HAP-1 (cell line): ENCODE data around the gene NR2F1-AS1.
A peak's percentile ranks its signal among the peaks of the same experiment; 100 is the strongest.
"Not testable (repeated sequence)": the region's sequence is repeated elsewhere in the genome, so short reads cannot be mapped to it uniquely, and the experiment has no call there.

Source experiments
- DNase-seq, 2 experiments: peaks; one replicate each; pipeline ENCODE4 v3.0.0-alpha.2; 2016 to 2020; ENCODE audit warnings: low spot score in 2 of 2
- H3K27me3 ChIP-seq: fragments of 250-450 bp; sonication (Bioruptor Pico); 2 replicates; pipeline ENCODE4 v1.5.1; 2020; ENCODE audit warnings: low read depth, mild to moderate bottlenecking, moderate library complexity
- H3K36me3 ChIP-seq: fragments of 250-450 bp; sonication (Bioruptor Pico); replicated peaks from 2 replicates; pipeline ENCODE4 v1.5.1; 2020; ENCODE audit warnings: mild to moderate bottlenecking
- H3K4me1 ChIP-seq: fragments of 250-450 bp; sonication (Bioruptor Pico); 2 replicates; pipeline ENCODE4 v1.5.1; 2020; ENCODE audit warnings: mild to moderate bottlenecking
- H3K4me3 ChIP-seq: fragments of 250-450 bp; sonication (Bioruptor Pico); 2 replicates; pipeline ENCODE4 v1.5.1; 2020; ENCODE audit warnings: mild to moderate bottlenecking, moderate library complexity
- H3K9me3 ChIP-seq: fragments of 250-450 bp; sonication (Bioruptor Pico); 2 replicates; pipeline ENCODE4 v1.5.1; 2020; ENCODE audit warnings: mild to moderate bottlenecking, moderate library complexity
- in situ Hi-C: fragments of 300-500 bp; cut with MboI; formaldehyde crosslinking; loops from 3 replicates; pipeline ENCODE4 v1.14.3; 2020; ENCODE audit warnings: low sequenced_read_pairs, inconsistent platforms, mixed read lengths

The NR2F1-AS1 gene

DNA sequence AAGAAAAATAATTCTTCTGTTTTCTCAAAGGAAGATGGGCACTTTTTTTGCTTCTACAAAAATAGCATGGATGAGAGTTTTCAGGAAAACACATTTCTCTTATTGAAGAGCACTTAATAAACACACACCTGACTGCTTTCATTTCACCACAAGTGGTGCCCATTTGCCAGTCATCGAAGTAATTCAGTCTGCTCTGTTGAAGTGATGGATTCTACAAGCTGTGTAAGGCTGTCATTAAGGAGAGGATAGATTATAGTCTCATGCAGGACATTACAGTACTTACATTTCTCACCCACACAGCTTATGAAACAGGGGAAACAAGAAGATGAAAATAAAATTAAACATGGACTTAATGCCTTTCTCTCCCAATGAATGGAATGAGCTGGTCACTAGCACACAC lies 165.2 kb downstream of the NR2F1-AS1 start:
- no peaks in the 10 kb centered on the region for H3K4me1 ChIP-seq
- no peaks in the 10 kb centered on the region for H3K36me3 ChIP-seq
- H3K4me3 ChIP-seq = no peak overlapping the region
- no peaks in the 10 kb centered on the region for H3K9me3 ChIP-seq
- in situ Hi-C loops = no loop called here
- no peak for DNase-seq
- no peaks in the 10 kb centered on the region for H3K27me3 ChIP-seq

DNA sequence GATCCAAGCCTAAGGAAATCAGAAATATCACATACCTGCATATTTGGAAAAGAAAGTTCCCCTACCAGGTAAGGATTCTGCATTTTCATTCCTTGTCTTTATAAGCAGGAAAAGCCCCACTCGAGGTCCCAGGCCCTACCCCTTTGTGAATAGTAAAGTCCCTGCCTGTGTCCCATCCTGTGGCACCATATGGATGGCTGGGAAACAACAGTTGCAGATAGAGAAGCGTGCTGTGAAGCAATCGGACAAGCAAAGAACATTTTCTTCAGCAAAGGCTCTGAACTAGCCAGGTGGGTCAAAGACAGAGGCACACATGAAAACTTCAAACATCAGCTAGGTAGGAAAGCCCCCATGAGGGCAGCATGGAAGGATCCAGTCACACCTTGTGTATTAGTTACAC lies 169.3 kb downstream of the NR2F1-AS1 start:
- Histone ChIP-seq H3K9me3 (no peaks in the 10 kb centered on the region), H3K4me1 (peaks cover 8% of the 10 kb centered on the region), H3K4me3 (no peak overlapping the region), H3K36me3 (no peaks in the 10 kb centered on the region), H3K27me3 (no peaks in the 10 kb centered on the region)
- in situ Hi-C loops = no loop called here
- no peak for DNase-seq

DNA sequence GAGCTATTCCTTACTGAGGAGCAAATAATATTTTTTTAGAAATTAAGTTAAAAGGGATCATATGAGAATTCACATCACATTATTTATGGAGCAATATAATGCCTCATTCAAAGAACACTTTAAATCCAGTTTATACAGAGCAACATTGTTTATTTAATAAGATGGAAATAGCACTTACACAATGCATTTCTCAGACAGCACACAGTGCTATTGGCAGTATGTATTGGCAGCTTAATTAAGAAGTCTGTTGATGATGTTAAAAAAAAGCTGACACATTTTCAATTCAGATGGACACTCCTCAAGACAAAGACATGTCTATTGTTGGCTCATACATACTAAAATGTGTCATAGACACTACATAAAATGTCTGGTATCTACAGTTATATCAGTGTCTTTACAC lies 171.3 kb downstream of the NR2F1-AS1 start:
- Histone ChIP-seq H3K9me3 (no peaks in the 10 kb centered on the region), H3K36me3 (no peaks in the 10 kb centered on the region)
- in situ Hi-C loops = no loop called here

DNA sequence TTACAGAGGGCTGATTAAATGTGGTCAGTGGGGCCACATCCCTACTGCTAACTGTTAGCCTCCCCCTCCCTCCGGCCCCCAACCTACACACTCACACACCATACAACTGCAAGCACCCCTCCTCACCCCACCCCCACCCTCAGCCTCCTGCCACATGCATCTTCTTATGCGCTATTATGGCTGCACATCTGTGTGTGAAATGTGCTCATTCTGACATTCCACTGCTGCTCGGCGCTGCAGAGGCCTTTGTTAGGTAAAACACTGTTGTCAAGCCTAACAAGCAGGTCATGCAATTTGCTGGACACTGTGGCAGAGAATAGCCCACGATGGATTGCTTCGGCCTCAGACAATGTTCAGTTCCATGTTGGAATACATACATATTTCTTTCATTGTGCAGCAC lies 173.6 kb downstream of the NR2F1-AS1 start:
- Histone ChIP-seq H3K4me3 (no peak overlapping the region), H3K36me3 (no peaks in the 10 kb centered on the region), H3K4me1 (peaks cover 11% of the 10 kb centered on the region), H3K9me3 (no peaks in the 10 kb centered on the region), H3K27me3 (0 out of 2 replicates have a peak, but pooled peaks cover 5% of the 10 kb centered on the region)
- DNase-seq = peak; percentile 50 to 73
- in situ Hi-C loops = no loop called here

More for the DNA sequence above, 171.3 kb downstream of the NR2F1-AS1 start:
- Histone ChIP-seq H3K27me3 (no peaks in the 10 kb centered on the region), H3K4me1 (peaks cover 11% of the 10 kb centered on the region), H3K4me3 (no peak overlapping the region)
- no peak for DNase-seq

DNA sequence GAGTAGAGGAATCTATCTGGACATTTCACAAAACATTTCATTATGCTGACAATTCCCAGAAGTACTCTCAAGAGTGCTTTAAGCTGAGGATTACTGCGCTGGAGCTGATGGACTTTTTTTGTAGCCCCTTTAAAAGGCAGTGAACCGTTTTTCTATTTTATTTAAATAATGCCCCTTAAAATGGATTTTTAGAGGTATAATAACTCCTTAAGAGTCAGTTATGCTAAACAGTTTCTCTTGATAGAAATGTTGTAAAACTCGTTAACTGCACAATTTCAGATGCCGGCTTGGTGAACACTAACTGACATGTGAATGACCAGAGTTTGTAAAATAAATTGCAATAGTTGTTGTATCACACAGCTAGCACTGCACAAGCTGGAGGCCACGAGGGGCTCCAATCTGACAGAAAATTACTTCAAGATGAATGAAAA lies 174.0 kb downstream of the NR2F1-AS1 start:
- no peaks in the 10 kb centered on the region for H3K9me3 ChIP-seq
- peaks cover 11% of the 10 kb centered on the region for H3K4me1 ChIP-seq
- in situ Hi-C loops = no loop called here
- peak; percentile 47 to 85 for DNase-seq
- H3K4me3 ChIP-seq = no peak overlapping the region
- 0 out of 2 replicates have a peak, but pooled peaks cover 5% of the 10 kb centered on the region for H3K27me3 ChIP-seq
- H3K36me3 ChIP-seq = no peaks in the 10 kb centered on the region

DNA sequence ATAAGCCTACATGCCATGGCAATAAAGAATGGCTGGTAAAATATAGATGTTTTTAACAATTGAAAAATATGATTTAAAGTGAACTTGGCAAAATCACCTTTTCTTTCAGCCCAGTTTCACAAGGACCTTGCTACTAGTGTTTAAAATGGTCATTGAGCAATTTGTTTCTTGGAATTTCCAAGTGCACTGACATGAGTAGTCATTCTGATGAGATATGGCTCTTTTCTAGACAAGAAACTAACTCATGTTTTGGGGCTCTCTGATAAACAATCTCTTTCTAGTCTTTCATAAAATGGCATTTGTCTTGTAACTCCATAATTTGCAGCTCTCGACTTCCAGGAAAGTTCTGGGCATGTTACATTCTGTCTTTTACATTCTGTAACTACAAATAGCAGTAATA lies 176.8 kb downstream of the NR2F1-AS1 start:
- no peak for DNase-seq
- in situ Hi-C loops = no loop called here
- H3K9me3 ChIP-seq = no peaks in the 10 kb centered on the region
- peaks cover 16% of the 10 kb centered on the region for H3K4me1 ChIP-seq
- H3K27me3 ChIP-seq = 0 out of 2 replicates have a peak, but pooled peaks cover 5% of the 10 kb centered on the region
- H3K36me3 ChIP-seq = no peaks in the 10 kb centered on the region
- no peak overlapping the region for H3K4me3 ChIP-seq

DNA sequence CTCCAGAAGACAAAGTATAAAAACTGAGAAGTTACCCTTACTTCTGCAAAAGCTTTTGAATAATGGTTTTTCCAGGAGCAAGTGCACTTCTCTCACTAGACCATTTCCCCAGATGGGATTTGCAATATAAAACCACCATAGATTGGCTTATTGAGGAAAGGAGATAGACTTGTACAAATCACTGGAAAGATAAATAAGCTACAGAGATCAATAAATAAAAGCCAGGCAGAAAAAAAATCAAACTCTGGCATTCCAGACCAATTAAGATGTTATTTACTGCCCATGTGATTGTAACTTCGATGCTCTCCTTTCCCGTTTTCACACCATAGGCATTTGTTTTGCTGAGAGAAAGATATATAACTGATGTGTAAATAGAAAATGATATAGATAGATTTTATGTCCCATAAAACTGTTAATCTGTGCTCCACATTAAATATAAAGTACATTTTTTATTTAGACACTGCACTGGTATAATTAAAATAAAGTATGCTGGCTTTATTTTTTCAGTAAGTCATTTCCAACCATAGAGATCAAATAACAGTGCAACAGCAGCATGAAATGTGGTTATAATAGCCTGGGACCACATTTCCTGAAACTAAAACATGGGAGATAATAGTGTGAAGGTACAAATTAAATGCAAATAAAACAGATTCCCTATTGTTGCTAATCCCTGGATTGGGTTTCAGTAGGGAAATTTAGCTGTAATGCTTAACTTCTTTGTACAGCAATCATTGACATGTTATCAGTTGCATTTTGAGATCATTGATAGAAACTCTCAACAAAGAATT lies 177.7 kb downstream of the NR2F1-AS1 start:
- 0 out of 2 replicates have a peak, but pooled peaks cover 5% of the 10 kb centered on the region for H3K27me3 ChIP-seq
- DNase-seq = no peak
- no peak overlapping the region for H3K4me3 ChIP-seq
- no peaks in the 10 kb centered on the region for H3K36me3 ChIP-seq
- in situ Hi-C loops = no loop called here
- peaks cover 16% of the 10 kb centered on the region for H3K4me1 ChIP-seq
- H3K9me3 ChIP-seq = no peaks in the 10 kb centered on the region

DNA sequence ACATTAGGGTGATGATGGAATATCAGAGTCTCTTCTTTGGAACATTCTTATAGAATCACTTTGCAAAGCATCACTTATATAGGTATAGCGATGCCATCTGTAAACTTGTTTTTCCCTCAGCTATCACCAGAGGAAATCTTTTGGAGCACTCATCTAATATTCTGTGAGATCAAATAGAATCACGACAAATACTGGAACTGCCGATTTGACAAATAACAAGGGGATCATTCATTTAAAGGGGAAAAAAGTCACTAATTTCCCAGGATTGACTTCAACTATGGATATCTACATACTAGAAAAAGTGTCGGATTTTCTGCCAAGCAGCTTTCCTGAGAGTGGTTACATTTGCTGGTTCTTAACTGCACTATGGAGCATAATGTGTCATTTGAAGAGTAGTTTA lies 178.6 kb downstream of the NR2F1-AS1 start:
- no peaks in the 10 kb centered on the region for H3K9me3 ChIP-seq
- H3K4me1 ChIP-seq = peaks cover 9% of the 10 kb centered on the region
- no peak overlapping the region for H3K4me3 ChIP-seq
- DNase-seq = no peak
- H3K27me3 ChIP-seq = 0 out of 2 replicates have a peak, but pooled peaks cover 5% of the 10 kb centered on the region
- H3K36me3 ChIP-seq = no peaks in the 10 kb centered on the region
- in situ Hi-C loops = no loop called here

DNA sequence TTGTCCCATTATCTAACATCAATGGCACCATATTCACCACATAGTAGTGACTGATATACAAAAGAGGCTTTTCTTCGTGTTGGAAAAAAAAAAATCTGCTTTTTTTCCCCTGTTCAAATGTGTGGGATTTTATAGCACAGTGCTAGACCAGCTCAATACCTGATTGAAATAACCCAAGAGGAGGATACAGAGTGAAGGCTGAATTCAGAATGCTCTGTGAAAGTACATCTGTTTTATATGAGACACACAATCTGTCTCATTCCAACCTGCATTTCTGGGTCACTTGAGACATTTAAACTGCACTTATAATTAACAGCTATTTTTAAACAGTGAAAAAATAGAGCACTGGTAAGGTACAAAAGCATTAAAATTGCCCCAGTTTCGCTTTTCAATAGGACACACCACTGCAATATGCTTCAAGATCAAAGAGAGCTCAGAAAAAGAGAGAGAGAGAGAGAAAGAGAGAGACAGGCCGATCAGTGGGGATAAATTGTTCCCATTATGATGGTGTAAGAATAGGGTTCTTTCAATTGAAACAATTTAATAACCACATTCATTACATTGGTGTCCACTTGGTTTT lies 179.3 kb downstream of the NR2F1-AS1 start:
- in situ Hi-C loops = no loop called here
- Histone ChIP-seq H3K36me3 (no peaks in the 10 kb centered on the region), H3K27me3 (0 out of 2 replicates have a peak, but pooled peaks cover 5% of the 10 kb centered on the region), H3K4me1 (peaks cover 7% of the 10 kb centered on the region), H3K9me3 (no peaks in the 10 kb centered on the region), H3K4me3 (no peak overlapping the region)
- DNase-seq = peak in 1 of 2 experiments; percentile 27

DNA sequence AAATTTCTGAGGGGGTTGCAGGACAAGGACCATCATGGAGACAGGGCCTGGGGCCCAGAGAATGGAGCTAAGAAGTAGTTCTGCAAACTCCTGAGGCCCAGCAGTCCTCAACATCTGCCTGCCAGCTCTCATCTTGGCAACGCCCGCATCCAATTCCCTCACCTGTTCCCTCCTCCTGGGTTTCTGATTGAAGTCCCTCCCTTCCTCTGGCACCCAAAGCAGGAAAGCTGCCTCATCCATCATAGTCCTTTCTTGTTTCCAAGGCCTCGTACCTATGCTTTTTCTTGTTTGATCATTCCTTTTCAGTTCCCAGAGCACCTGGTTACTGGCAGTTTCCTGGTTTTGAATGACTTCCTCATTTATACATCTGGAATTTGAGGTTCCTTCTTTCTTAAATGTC lies 181.3 kb downstream of the NR2F1-AS1 start:
- peaks cover 4% of the 10 kb centered on the region; the same call in 1 of the 2 replicates for H3K9me3 ChIP-seq
- H3K4me3 ChIP-seq = no peak overlapping the region
- in situ Hi-C loops = no loop called here
- H3K36me3 ChIP-seq = no peaks in the 10 kb centered on the region
- H3K4me1 ChIP-seq = peaks cover 5% of the 10 kb centered on the region
- no peak for DNase-seq
- H3K27me3 ChIP-seq = 0 out of 2 replicates have a peak, but pooled peaks cover 5% of the 10 kb centered on the region

DNA sequence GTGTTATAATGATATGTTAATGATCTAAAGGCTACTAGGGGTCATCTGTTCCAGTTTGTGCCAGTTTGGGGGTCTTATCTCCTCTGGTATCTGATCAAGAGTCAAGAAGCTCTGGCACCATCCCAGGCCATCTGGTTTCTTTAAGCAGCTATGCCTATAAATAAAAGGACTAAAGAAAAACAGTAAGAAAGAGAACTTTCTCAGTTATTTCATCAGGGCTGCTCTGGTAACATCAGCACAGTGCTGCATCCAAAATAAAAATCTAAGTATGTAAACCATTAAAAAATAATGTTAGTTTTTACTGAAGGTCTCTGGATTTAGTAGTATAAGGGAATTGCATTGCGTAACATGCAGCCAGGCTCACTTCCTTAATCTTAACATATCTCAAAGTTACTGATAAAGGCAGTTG lies 185.0 kb downstream of the NR2F1-AS1 start:
- no peak overlapping the region for H3K4me3 ChIP-seq

DNA sequence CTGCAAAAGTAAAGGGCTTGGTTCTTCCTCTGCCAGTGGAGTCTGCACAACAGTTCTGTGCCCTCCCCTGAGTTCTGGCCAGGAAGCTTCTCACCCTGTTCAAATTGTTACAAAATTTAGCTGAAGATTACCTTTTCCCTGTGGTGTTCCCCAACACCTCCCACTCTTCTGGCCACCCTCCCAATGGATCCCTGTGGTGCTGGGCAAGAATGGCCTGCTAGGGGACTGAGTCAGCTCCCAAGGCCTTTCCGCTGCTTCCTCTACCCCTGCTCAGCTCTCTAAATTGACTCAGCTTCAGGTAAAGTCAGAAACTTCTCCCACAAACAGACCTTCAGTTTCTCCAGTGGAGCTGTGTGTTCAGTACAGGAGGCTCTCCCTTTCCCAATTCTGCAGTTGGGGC lies 186.0 kb downstream of the NR2F1-AS1 start:
- no peaks in the 10 kb centered on the region for H3K27me3 ChIP-seq
- H3K9me3 ChIP-seq = peaks cover 4% of the 10 kb centered on the region; the same call in 1 of the 2 replicates
- in situ Hi-C loops = no loop called here
- H3K4me3 ChIP-seq = no peak overlapping the region
- DNase-seq = no peak
- H3K36me3 ChIP-seq = no peaks in the 10 kb centered on the region
- H3K4me1 ChIP-seq = no peaks in the 10 kb centered on the region

More for the DNA sequence above, 185.0 kb downstream of the NR2F1-AS1 start:
- H3K27me3 ChIP-seq = no peaks in the 10 kb centered on the region
- DNase-seq = no peak
- H3K4me1 ChIP-seq = no peaks in the 10 kb centered on the region
- no peaks in the 10 kb centered on the region for H3K36me3 ChIP-seq
- peaks cover 4% of the 10 kb centered on the region; the same call in 1 of the 2 replicates for H3K9me3 ChIP-seq
- in situ Hi-C loops = no loop called here

DNA sequence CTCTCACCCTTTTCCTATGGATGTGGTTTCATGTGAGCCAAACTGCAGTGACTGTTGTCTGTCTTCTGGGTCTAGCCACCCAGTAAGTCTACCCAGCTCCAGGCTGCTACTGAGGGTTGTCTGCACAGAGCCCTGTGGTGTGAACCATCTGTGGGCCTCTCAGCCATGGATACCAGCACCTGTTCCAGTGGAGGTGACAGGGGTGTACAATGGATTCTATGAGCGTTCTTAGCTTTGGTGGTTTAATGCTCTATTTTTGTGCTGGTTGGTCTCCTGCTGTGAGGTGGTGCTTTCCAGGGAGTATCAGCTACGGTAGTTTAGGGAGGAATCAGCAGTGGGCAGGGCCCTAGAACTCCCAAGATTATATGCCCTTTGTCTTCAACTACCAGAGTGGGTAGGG lies 186.7 kb downstream of the NR2F1-AS1 start:
- in situ Hi-C loops = no loop called here
- no peaks in the 10 kb centered on the region for H3K36me3 ChIP-seq
- no peaks in the 10 kb centered on the region for H3K4me1 ChIP-seq
- H3K27me3 ChIP-seq = no peaks in the 10 kb centered on the region
- no peak for DNase-seq
- no peak overlapping the region for H3K4me3 ChIP-seq
- peaks cover 4% of the 10 kb centered on the region; the same call in 1 of the 2 replicates for H3K9me3 ChIP-seq

DNA sequence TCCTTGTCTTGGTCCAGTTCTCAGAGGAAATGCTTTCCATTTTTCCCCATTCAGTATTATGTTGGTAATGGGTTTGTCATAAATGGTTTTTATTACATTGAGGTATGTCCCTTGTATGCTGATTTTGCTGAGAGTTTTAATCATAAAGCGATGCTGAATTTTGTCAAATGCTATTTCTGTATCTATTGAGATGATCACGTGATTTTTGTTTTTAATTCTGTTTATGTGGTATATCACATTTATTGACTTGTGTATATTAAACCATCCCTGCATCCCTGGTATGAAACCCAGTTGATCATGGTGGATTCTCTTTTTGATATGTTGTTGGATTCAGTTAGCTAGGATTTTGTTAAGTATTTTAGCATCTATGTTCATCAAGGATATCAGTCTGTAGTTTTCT lies 189.8 kb downstream of the NR2F1-AS1 start:
- in situ Hi-C loops = not testable (repeated sequence)

More for the DNA sequence above, 189.8 kb downstream of the NR2F1-AS1 start:
- not testable (repeated sequence) for H3K27me3 ChIP-seq, H3K4me3 ChIP-seq, DNase-seq, H3K4me1 ChIP-seq, H3K9me3 ChIP-seq, H3K36me3 ChIP-seq
